Kidney capillary endothelial cell (primary cell): ENCODE data around the gene GNPAT.
A peak's percentile ranks its signal among the peaks of the same experiment; 100 is the strongest.
"Not testable (repeated sequence)": the region's sequence is repeated elsewhere in the genome, so short reads cannot be mapped to it uniquely, and the experiment has no call there.

ENCODE experiments used
- DNase-seq: peaks from one replicate; pipeline ENCODE4 v3.0.0-alpha.2; 2018; ENCODE audit warnings: low spot score

GNPAT gene

GRCh38 chr1:231240883-231241735, at the start of gene GNPAT:
Gene GNPAT, plus strand, starts transcription at chr1:231241212. Its CDS starts 167 bp downstream, at chr1:231241379.
- peak; percentile 81 for DNase-seq

- DNase-seq, result peak; percentile 71
Measured at GRCh38 chr1:231192620-231193163, 48.3 kb upstream of the GNPAT start.

GRCh38 chr1:231193710-231194340, 47.2 kb upstream of the GNPAT start:
- DNase-seq, result no peak

GRCh38 chr1:231194476-231194842, 46.6 kb upstream of the GNPAT start:
- DNase-seq, result no peak

- DNase-seq, result peak; percentile 14
Measured at GRCh38 chr1:231194843-231195516, 46.0 kb upstream of the GNPAT start.

GRCh38 chr1:231196307-231196706, 44.7 kb upstream of the GNPAT start:
- no peak for DNase-seq

- no peak for DNase-seq
Measured at GRCh38 chr1:231196728-231197127, 44.3 kb upstream of the GNPAT start.

- DNase-seq, result no peak
Measured at GRCh38 chr1:231199868-231200267, 41.1 kb upstream of the GNPAT start.

- peak; percentile 33 for DNase-seq
Measured at GRCh38 chr1:231200388-231201031, 40.5 kb upstream of the GNPAT start.

- no peak for DNase-seq
Measured at GRCh38 chr1:231201375-231201978, 39.5 kb upstream of the GNPAT start.

GRCh38 chr1:231201979-231202633, 38.9 kb upstream of the GNPAT start:
- no peak for DNase-seq

GRCh38 chr1:231203259-231204057, 37.6 kb upstream of the GNPAT start:
- no peak for DNase-seq

- DNase-seq, result no peak
Measured at GRCh38 chr1:231206856-231207255, 34.2 kb upstream of the GNPAT start.

GRCh38 chr1:231207437-231207836, 33.6 kb upstream of the GNPAT start:
- no peak for DNase-seq

- no peak for DNase-seq
Measured at GRCh38 chr1:231208980-231209379, 32.0 kb upstream of the GNPAT start.

GRCh38 chr1:231209531-231209930, 31.5 kb upstream of the GNPAT start:
- no peak for DNase-seq

GRCh38 chr1:231210126-231210525, 30.9 kb upstream of the GNPAT start:
- no peak for DNase-seq

GRCh38 chr1:231211005-231211857, 29.8 kb upstream of the GNPAT start:
- DNase-seq, result peak; percentile 73

GRCh38 chr1:231212301-231212700, 28.7 kb upstream of the GNPAT start:
- not testable (repeated sequence) for DNase-seq
